Keratinocyte (primary cell): ENCODE data around the gene DPYSL4. TPM values are rescaled to one million over a fixed set of nuclear protein-coding genes. Genes with fewer than 3 reads are reported as not detected.

Experiments used
- DNase-seq: peaks from one replicate; pipeline ENCODE4 v3.0.0-alpha.2; 2011; ENCODE audit warnings: low read depth, missing footprints, low spot score
- FAIRE-seq: peaks from 2 replicates; lab custom pipeline; 2011; peaks lifted over from hg19 to GRCh38; lab: Jason Lieb, UNC
- H2AFZ ChIP-seq: 2 replicates; pipeline ENCODE4 v1.6.0; 2012; ENCODE audit warnings: low read length, control low read depth, inconsistent platforms; ENCODE audit not compliant: control insufficient read depth
- H3K27ac ChIP-seq: 2 replicates; pipeline ENCODE4 v1.5.1; 2011; ENCODE audit warnings: low read length; ENCODE audit not compliant: control insufficient read depth, insufficient read depth
- H3K27me3 ChIP-seq: 3 replicates; pipeline ENCODE4 v1.6.0; 2011; ENCODE audit warnings: low read length; ENCODE audit not compliant: control insufficient read depth, insufficient read depth; ENCODE audit errors: extremely low read depth
- H3K36me3 ChIP-seq, 2 experiments: 2 replicates in 1 of 2; 3 replicates in 1 of 2; pipeline ENCODE4 v1.5.1; 2011; ENCODE audit warnings: low read length in 2 of 2, mild to moderate bottlenecking in 1 of 2; ENCODE audit not compliant: control insufficient read depth in 2 of 2, insufficient read depth in 2 of 2; ENCODE audit errors: extremely low read depth in 1 of 2
- H3K4me1 ChIP-seq: 3 replicates; pipeline ENCODE4 v1.5.1; 2011; ENCODE audit warnings: low read length; ENCODE audit not compliant: control insufficient read depth, insufficient read depth; ENCODE audit errors: extremely low read depth
- H3K4me2 ChIP-seq: 3 replicates; pipeline ENCODE4 v1.6.0; 2011; ENCODE audit warnings: low read depth, low read length; ENCODE audit not compliant: control insufficient read depth, insufficient read depth; ENCODE audit errors: extremely low read depth
- H3K4me3 ChIP-seq, 3 experiments: fragments of 200-600 bp in 1 of 3; sonication (generic) in 1 of 3; 2 replicates in 2 of 3; 3 replicates in 1 of 3; pipeline ENCODE4 v1.5.1; 2011 to 2016; ENCODE audit warnings: low read length in 3 of 3, mild to moderate bottlenecking in 3 of 3, control low read depth in 2 of 3, inconsistent platforms in 1 of 3, low read depth in 1 of 3, mixed read lengths in 1 of 3, mixed run types in 1 of 3, moderate library complexity in 1 of 3; ENCODE audit not compliant: control insufficient read depth in 2 of 3, insufficient read depth in 2 of 3; ENCODE audit errors: extremely low read depth in 1 of 3
- H3K79me2 ChIP-seq: 2 replicates; pipeline ENCODE4 v1.6.0; 2012; ENCODE audit warnings: low read length; ENCODE audit not compliant: control insufficient read depth, insufficient read depth
- H3K9ac ChIP-seq: 3 replicates; pipeline ENCODE4 v1.6.0; 2011; ENCODE audit warnings: low read length; ENCODE audit not compliant: control insufficient read depth, insufficient read depth; ENCODE audit errors: extremely low read depth
- H3K9me1 ChIP-seq: 3 replicates; pipeline ENCODE4 v1.6.0; 2011; ENCODE audit warnings: low read length; ENCODE audit not compliant: control insufficient read depth, insufficient read depth; ENCODE audit errors: extremely low read depth
- H3K9me3 ChIP-seq: 2 replicates; pipeline ENCODE4 v1.5.1; 2012; ENCODE audit warnings: low read depth, low read length; ENCODE audit not compliant: control insufficient read depth
- H4K20me1 ChIP-seq: 3 replicates; pipeline ENCODE4 v1.6.0; 2011; ENCODE audit warnings: low read length; ENCODE audit not compliant: control insufficient read depth, insufficient read depth; ENCODE audit errors: extremely low read depth
- EZH2 ChIP-seq: IDR thresholded peaks from one replicate; pipeline ENCODE4 v1.6.1; 2012; ENCODE audit warnings: inconsistent platforms, mild to moderate bottlenecking, low read length, moderate library complexity
- dilution Hi-C: fragments of 300-500 bp; cut with MboI; formaldehyde crosslinking; loops from one replicate; pipeline ENCODE4 v1.7.0; 2020; ENCODE audit warnings: low sequenced_read_pairs; ENCODE audit not compliant: extremely low pct_ligation_motif_present
- polyA plus RNA-seq, 5 experiments: library from polyadenylated mRNA; depleted of rRNA in 3 of 5; stranded (reverse) in 3 of 5; stranded (forward) in 1 of 5; unstranded in 1 of 5; fragments of >200 nt; gene quantifications; 1 replicate in 1 of 5; 2 replicates in 3 of 5; 3 replicates in 1 of 5; pipeline versions ENCODE4 v1.2.1 to v1.2.3, GENCODE V29; 2011 to 2012; ENCODE audit warnings: missing spikeins in 2 of 5, low read depth in 1 of 5, low replicate concordance in 1 of 5
- TF ChIP-seq, protein P1 (sequence below), 3 experiments: IDR thresholded peaks in 1 of 3; conservative IDR thresholded peaks in 1 of 3; optimal IDR thresholded peaks in 1 of 3; 2 replicates in 2 of 3; 3 replicates in 1 of 3; pipeline versions ENCODE3 to v1.5.1; 2011; ENCODE audit warnings: low read length in 3 of 3, mild to moderate bottlenecking in 3 of 3, moderate library complexity in 2 of 3, control low read depth in 1 of 3, inconsistent platforms in 1 of 3; ENCODE audit not compliant: insufficient read depth in 2 of 3; ENCODE audit errors: extremely low read depth in 1 of 3

The DPYSL4 gene
- polyA plus RNA-seq, 1 donor (not counting 4 experiments of a cell fraction or from before 2014, with no cell fraction given), result 7.4 TPM

DNA sequence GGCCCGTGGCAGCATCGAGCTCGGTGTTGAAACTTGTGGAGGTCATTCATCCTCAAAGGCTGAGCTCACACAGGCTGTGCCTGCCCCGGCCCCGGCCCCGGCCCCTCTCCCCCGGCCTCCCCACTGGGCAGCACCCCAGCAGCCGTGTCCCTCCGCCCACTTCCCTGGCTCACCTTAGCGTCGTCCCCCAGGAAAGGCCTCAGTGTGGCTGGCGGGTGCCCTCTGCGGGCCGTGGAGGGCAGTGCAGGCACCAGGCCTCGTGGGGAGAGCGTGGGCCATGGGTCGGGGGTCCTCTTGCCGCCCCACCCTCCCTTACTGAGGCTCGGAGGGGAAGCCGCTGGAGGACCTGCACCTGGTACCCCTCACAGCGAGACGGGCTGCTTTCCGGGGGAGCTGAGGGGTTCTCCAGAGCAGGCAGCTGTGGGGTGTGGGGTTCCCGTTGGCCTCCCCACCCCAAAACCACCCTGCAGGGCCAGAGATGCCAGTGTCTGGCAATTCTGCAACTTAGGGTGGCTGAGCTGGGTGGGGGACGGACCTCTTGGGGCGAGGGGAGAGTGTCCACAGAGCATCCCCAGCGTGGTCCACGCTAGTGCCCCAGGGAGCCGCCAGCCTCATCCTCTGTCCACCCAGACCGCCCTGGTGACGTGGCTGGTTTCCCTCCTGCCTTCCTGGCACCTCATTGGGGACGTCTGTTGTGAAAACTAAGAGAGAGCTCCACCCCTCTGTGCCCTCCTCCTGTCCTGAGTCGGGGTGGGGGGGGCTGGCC is 44.2 kb upstream of the DPYSL4 start:
- dilution Hi-C loops, result no loop called here
- DNase-seq, result no peak

GRCh38 chr10:132143162-132143561 is 43.6 kb upstream of the DPYSL4 start:
- Histone ChIP-seq H3K4me1 (no peaks in the 10 kb centered on the region), H3K27me3 (no peaks in the 10 kb centered on the region), H2AFZ (no peak overlapping the region), H3K4me3 (no peak overlapping the region), H4K20me1 (no peaks in the 10 kb centered on the region), H3K36me3 (no peaks in the 10 kb centered on the region), H3K4me2 (no peak overlapping the region), H3K27ac (no peak overlapping the region), H3K79me2 (no peaks in the 10 kb centered on the region), H3K9me1 (no peaks in the 10 kb centered on the region), H3K9me3 (no peaks in the 10 kb centered on the region), H3K9ac (no peak overlapping the region)
- dilution Hi-C loops, result no loop called here
- no peak for TF ChIP-seq EZH2
- TF ChIP-seq, protein P1, sequence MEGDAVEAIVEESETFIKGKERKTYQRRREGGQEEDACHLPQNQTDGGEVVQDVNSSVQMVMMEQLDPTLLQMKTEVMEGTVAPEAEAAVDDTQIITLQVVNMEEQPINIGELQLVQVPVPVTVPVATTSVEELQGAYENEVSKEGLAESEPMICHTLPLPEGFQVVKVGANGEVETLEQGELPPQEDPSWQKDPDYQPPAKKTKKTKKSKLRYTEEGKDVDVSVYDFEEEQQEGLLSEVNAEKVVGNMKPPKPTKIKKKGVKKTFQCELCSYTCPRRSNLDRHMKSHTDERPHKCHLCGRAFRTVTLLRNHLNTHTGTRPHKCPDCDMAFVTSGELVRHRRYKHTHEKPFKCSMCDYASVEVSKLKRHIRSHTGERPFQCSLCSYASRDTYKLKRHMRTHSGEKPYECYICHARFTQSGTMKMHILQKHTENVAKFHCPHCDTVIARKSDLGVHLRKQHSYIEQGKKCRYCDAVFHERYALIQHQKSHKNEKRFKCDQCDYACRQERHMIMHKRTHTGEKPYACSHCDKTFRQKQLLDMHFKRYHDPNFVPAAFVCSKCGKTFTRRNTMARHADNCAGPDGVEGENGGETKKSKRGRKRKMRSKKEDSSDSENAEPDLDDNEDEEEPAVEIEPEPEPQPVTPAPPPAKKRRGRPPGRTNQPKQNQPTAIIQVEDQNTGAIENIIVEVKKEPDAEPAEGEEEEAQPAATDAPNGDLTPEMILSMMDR (optimal IDR thresholded peaks at IDR 0.05 in 1 of 3, IDR thresholded peaks at IDR 0.05 in 1 of 3, conservative IDR thresholded peaks at IDR 0.05 in 1 of 3; ENCODE audit: extremely low read depth in 1 of 3, insufficient read depth in 2 of 3, low read length in 3 of 3), result no peak
- FAIRE-seq (no peak), DNase-seq (no peak)

More for the DNA sequence above, 44.2 kb upstream of the DPYSL4 start:
- H4K20me1 ChIP-seq, result no peaks in the 10 kb centered on the region
- no peak overlapping the region for H3K4me3 ChIP-seq
- no peak overlapping the region for H3K4me2 ChIP-seq
- no peaks in the 10 kb centered on the region for H3K36me3 ChIP-seq
- no peak for FAIRE-seq
- H3K4me1 ChIP-seq, result no peaks in the 10 kb centered on the region
- H3K9me1 ChIP-seq, result no peaks in the 10 kb centered on the region
- no peaks in the 10 kb centered on the region for H3K79me2 ChIP-seq
- no peak overlapping the region for H3K27ac ChIP-seq
- H3K27me3 ChIP-seq, result no peaks in the 10 kb centered on the region
- H3K9ac ChIP-seq, result no peak overlapping the region
- TF ChIP-seq, protein P1 (optimal IDR thresholded peaks at IDR 0.05 in 1 of 3, IDR thresholded peaks at IDR 0.05 in 1 of 3, conservative IDR thresholded peaks at IDR 0.05 in 1 of 3; ENCODE audit: extremely low read depth in 1 of 3, insufficient read depth in 2 of 3, low read length in 3 of 3), result peak; percentile 60 to 91 (median 76)
- no peak for TF ChIP-seq EZH2
- H2AFZ ChIP-seq, result no peak overlapping the region
- H3K9me3 ChIP-seq, result no peaks in the 10 kb centered on the region
